Central memory CD8-positive, alpha-beta T cell (primary cell): ENCODE results near the gene CHST11.
"Not testable (repeated sequence)": the region's sequence is repeated elsewhere in the genome, so short reads cannot be mapped to it uniquely, and the experiment has no call there.

Experiments used
- ATAC-seq: fragments of 150-1000 bp; cut with Tn5 transposase; replicated peaks from 2 replicates; pipeline ENCODE4 v1.10.0; 2022; ENCODE audit warnings: mild to moderate bottlenecking, moderate FRiP score, moderate number of reproducible peaks; ENCODE audit not compliant: poor library complexity, severe bottlenecking; ENCODE audit errors: extremely low read depth
- DNase-seq, 2 donors: peaks; one replicate each; pipeline ENCODE4 v3.0.0; 2021; ENCODE audit warnings: low spot score in 2 of 2
- H3K27ac Mint-ChIP-seq: one replicate; pipeline ENCODE4 v1.8.0; 2022; ENCODE audit warnings: low read depth, mild to moderate bottlenecking, moderate library complexity, mixed read lengths
- H3K27me3 Mint-ChIP-seq: one replicate; pipeline ENCODE4 v1.8.0; 2022; ENCODE audit warnings: mixed read lengths
- H3K36me3 Mint-ChIP-seq: one replicate; pipeline ENCODE4 v1.8.0; 2022; ENCODE audit warnings: mild to moderate bottlenecking, moderate library complexity, mixed read lengths; ENCODE audit not compliant: insufficient read depth
- H3K4me1 Mint-ChIP-seq: one replicate; pipeline ENCODE4 v1.8.0; 2022; ENCODE audit warnings: mixed read lengths
- H3K4me3 Mint-ChIP-seq: one replicate; pipeline ENCODE4 v1.8.0; 2022; ENCODE audit warnings: mild to moderate bottlenecking, moderate library complexity, mixed read lengths
- H3K9me3 Mint-ChIP-seq: one replicate; pipeline ENCODE4 v1.8.0; 2022; ENCODE audit warnings: mixed read lengths

CHST11 gene

GRCh38 chr12:104555648-104556047, 98.9 kb downstream of the CHST11 start:
- Mint-ChIP-seq H3K4me1 (peaks cover 86% of the 10 kb centered on the region), H3K36me3 (peaks cover 3% of the 10 kb centered on the region), H3K27me3 (no peaks in the 10 kb centered on the region), H3K4me3 (no peak overlapping the region), H3K27ac (no peak overlapping the region), H3K9me3 (peaks cover 6% of the 10 kb centered on the region)
- DNase-seq (no peak), ATAC-seq (no peak)

DNA sequence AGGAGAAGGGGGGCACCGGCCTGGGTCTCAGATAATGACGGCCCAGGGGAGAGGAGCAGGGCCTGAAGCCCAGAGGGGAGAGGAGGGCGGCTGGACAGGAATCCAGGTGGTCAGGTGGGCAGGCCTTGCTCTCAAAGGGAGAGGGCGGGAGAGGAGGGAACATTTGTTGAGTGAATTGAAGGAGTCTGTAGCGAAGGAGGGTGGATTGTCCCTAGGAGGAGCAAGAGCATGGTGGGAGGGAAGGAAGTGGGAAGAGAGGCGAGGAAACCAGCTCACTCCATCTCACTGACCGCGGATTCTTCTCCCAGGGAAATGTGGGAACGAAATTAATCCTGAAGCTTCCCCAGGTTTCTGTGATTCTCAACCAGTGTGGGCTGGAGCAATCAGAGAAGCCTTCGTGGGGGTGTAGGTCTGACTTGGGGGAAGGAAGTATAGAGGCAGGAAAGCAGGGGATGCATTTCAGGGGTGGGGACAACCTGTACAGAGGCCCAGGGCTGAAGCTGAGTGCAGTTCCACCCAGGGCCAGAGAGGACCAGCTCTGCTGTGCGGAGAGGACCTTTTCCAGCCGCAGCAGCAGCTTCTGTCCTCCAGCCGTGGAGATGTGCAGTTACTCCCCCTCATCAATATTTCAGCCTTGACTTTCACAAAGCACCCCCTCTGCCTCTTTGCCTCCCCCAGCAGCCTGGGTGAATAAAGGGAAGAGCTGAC, 100.9 kb downstream of the CHST11 start:
- ATAC-seq (no peak), DNase-seq (no peak)
- H3K9me3 Mint-ChIP-seq: peaks cover 6% of the 10 kb centered on the region
- H3K36me3 Mint-ChIP-seq: peaks cover 3% of the 10 kb centered on the region
- H3K4me1 Mint-ChIP-seq: peaks cover 77% of the 10 kb centered on the region
- no peak overlapping the region for H3K4me3 Mint-ChIP-seq
- no peak overlapping the region for H3K27ac Mint-ChIP-seq
- H3K27me3 Mint-ChIP-seq: no peaks in the 10 kb centered on the region

- Mint-ChIP-seq H3K36me3 (peaks cover 5% of the 10 kb centered on the region), H3K27ac (no peak overlapping the region), H3K9me3 (no peaks in the 10 kb centered on the region), H3K4me1 (peaks cover 64% of the 10 kb centered on the region), H3K4me3 (no peak overlapping the region), H3K27me3 (no peaks in the 10 kb centered on the region)
- ATAC-seq (no peak), DNase-seq (no peak)
Measured at GRCh38 chr12:104560881-104561280, 104.1 kb downstream of the CHST11 start.

GRCh38 chr12:104562763-104563162, 106.0 kb downstream of the CHST11 start:
- peaks cover 2% of the 10 kb centered on the region for H3K36me3 Mint-ChIP-seq
- no peaks in the 10 kb centered on the region for H3K27me3 Mint-ChIP-seq
- ATAC-seq (no peak), DNase-seq (no peak)
- H3K4me1 Mint-ChIP-seq: peaks cover 64% of the 10 kb centered on the region
- H3K4me3 Mint-ChIP-seq: no peak overlapping the region
- H3K27ac Mint-ChIP-seq: no peak overlapping the region
- H3K9me3 Mint-ChIP-seq: no peaks in the 10 kb centered on the region

GRCh38 chr12:104564662-104565061, 107.9 kb downstream of the CHST11 start:
- H3K9me3 Mint-ChIP-seq, ATAC-seq, DNase-seq, H3K4me3 Mint-ChIP-seq, H3K36me3 Mint-ChIP-seq, H3K27ac Mint-ChIP-seq, H3K27me3 Mint-ChIP-seq: not testable (repeated sequence)
- H3K4me1 Mint-ChIP-seq: peaks cover 78% of the 10 kb centered on the region

GRCh38 chr12:104565606-104566243, 109.0 kb downstream of the CHST11 start:
- Mint-ChIP-seq H3K9me3 (no peaks in the 10 kb centered on the region), H3K27ac (peak overlapping the region; percentile 18), H3K27me3 (no peaks in the 10 kb centered on the region), H3K4me3 (no peak overlapping the region), H3K4me1 (peaks cover 77% of the 10 kb centered on the region), H3K36me3 (peaks cover 6% of the 10 kb centered on the region)
- no peak for DNase-seq
- ATAC-seq: no peak

DNA sequence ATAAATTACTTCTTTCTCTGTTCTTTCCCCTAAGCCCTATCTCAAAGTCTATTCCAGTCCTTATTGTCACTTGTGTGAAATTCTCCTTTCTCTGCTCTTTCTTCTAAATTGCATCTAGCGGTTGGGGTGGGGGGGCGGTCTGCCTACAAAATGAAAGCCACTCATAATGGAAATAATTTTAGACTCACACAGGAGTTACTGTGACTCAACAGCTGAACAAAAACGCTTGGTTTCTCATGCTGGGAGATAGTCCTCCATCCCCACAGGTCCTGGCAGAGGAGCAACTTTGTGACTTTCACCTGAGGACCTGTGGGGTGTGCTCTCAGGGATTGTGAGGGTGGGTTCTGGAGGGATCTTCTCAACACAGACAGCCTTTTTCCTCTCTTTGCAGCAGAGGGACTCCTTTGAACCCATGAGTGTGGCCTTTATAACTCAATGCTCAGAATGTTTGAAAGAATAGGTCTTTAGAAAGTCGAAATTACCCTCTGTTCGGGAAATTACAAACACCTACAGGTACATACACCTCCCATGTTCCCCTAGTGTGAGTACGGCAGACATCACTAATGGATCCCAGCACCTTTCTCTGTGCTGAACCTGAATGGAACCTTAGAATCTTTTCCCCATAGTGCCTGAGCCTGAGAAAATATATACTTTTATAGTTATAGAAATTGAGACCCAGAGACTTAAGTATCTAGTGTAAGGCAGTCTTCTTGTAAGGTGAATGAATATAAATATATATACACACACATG, 109.7 kb downstream of the CHST11 start:
- H3K27ac Mint-ChIP-seq: peak overlapping the region; percentile 80
- H3K4me1 Mint-ChIP-seq: peaks cover 73% of the 10 kb centered on the region
- peaks cover 6% of the 10 kb centered on the region for H3K36me3 Mint-ChIP-seq
- DNase-seq (no peak), ATAC-seq (no peak)
- H3K27me3 Mint-ChIP-seq: no peaks in the 10 kb centered on the region
- no peak overlapping the region for H3K4me3 Mint-ChIP-seq
- no peaks in the 10 kb centered on the region for H3K9me3 Mint-ChIP-seq

- H3K4me3 Mint-ChIP-seq: peak overlapping the region; percentile 68
- H3K4me1 Mint-ChIP-seq: peaks cover 73% of the 10 kb centered on the region
- H3K36me3 Mint-ChIP-seq: peaks cover 6% of the 10 kb centered on the region
- no peaks in the 10 kb centered on the region for H3K27me3 Mint-ChIP-seq
- ATAC-seq: no peak
- peak overlapping the region; percentile 80 for H3K27ac Mint-ChIP-seq
- H3K9me3 Mint-ChIP-seq: no peaks in the 10 kb centered on the region
- no peak for DNase-seq
Measured at GRCh38 chr12:104567832-104568486, 111.2 kb downstream of the CHST11 start.

DNA sequence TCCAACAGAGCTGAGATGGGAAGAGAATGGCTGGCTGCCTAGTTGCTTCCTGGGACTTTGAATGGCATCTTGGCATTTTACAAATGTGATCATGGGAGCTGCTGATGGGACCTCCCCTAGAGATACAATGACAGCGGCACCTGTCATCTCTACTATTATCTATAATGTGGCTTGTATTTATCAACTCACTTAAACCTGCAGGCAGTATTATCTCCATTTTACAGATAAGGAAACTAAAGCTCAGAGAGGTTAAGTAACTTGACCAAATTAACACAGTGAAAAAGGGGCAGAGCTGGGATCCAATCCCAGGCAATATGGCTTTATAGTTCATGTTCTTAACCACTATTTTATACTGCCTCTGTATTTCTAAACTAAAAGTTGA, 111.7 kb downstream of the CHST11 start:
- H3K9me3 Mint-ChIP-seq: no peaks in the 10 kb centered on the region
- ATAC-seq: no peak
- peaks cover 68% of the 10 kb centered on the region for H3K4me1 Mint-ChIP-seq
- peak overlapping the region; percentile 80 for H3K27ac Mint-ChIP-seq
- H3K27me3 Mint-ChIP-seq: no peaks in the 10 kb centered on the region
- no peak for DNase-seq
- peaks cover 6% of the 10 kb centered on the region for H3K36me3 Mint-ChIP-seq
- H3K4me3 Mint-ChIP-seq: peak overlapping the region; percentile 68

GRCh38 chr12:104568935-104569334, 112.2 kb downstream of the CHST11 start:
- DNase-seq: no peak
- no peaks in the 10 kb centered on the region for H3K27me3 Mint-ChIP-seq
- peaks cover 6% of the 10 kb centered on the region for H3K36me3 Mint-ChIP-seq
- peaks cover 63% of the 10 kb centered on the region for H3K4me1 Mint-ChIP-seq
- no peak for ATAC-seq
- H3K27ac Mint-ChIP-seq: peak overlapping the region; percentile 80
- peak overlapping the region; percentile 68 for H3K4me3 Mint-ChIP-seq
- H3K9me3 Mint-ChIP-seq: no peaks in the 10 kb centered on the region

DNA sequence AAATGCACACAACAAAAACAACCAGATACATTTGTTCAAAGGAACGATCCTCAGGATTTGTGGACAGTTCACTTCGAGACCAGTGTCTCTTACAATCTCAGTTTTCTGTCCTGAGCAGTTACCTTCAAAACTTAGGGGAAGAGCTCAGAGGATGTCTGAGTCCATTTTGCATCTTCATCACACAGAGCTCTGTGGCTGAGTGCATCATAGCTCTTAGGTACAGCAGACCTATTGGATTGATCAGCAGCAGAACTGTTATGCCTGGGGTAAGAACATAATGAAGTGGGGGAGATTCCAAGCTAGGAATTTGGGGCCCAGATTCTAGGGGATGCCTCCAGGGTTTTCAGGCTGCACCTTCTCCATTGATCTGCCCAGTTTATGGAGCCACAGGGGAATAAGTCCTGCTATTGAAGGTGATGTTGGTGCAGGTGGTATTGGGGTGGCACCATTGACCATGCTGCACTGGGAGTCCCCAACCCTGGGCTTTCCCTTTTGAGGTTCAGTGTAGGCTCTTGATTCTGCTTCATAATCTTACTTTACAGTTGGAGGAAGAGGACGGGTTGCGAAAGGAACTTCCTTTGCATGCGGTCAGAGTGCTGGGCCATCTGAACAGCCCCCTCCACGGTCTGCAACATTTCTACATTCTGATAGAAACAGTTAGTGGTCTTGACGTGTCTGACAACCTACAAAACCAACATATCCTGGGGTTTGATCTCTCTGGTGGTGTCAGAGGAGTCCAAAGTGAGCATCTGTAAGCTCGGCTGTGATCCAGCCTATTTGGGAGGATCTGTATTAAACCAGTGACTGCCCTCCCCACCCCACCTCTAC, 112.8 kb downstream of the CHST11 start:
- H3K4me1 Mint-ChIP-seq: peaks cover 60% of the 10 kb centered on the region
- H3K9me3 Mint-ChIP-seq: no peaks in the 10 kb centered on the region
- H3K27ac Mint-ChIP-seq: peak overlapping the region; percentile 80
- ATAC-seq (peak; percentile 88), DNase-seq (peak; percentile 38 to 80)
- H3K36me3 Mint-ChIP-seq: peaks cover 4% of the 10 kb centered on the region
- H3K27me3 Mint-ChIP-seq: no peaks in the 10 kb centered on the region
- peak overlapping the region; percentile 68 for H3K4me3 Mint-ChIP-seq
